CD14-positive monocyte (primary cell): Measurements from ENCODE around the gene PTCH2. TPM values are rescaled to one million over a fixed set of nuclear protein-coding genes. Genes with fewer than 3 reads are reported as not detected.

ENCODE experiments used
- DNase-seq, 3 donors: peaks; one replicate each; pipeline ENCODE4 v3.0.0-alpha.2; 2011 to 2022
- H2AFZ ChIP-seq: 2 replicates; pipeline ENCODE4 v1.6.0; 2012; ENCODE audit warnings: mild to moderate bottlenecking, low read depth, low read length, inconsistent platforms; ENCODE audit not compliant: insufficient read depth, poor library complexity, severe bottlenecking
- H3K27ac ChIP-seq, 2 donors: 1 replicate in 1 of 2; 2 replicates in 1 of 2; pipeline ENCODE4 v1.5.1; 2012 to 2013; ENCODE audit warnings: low read length in 2 of 2, control low read depth in 1 of 2, inconsistent platforms in 1 of 2, low read depth in 1 of 2, mild to moderate bottlenecking in 1 of 2
- H3K27me3 ChIP-seq, 2 donors: one replicate each; pipeline versions ENCODE4 v1.6.0 to v1.6.1; 2011 to 2013; ENCODE audit warnings: low read length in 2 of 2; ENCODE audit not compliant: control insufficient read depth in 2 of 2, insufficient read depth in 2 of 2
- H3K36me3 ChIP-seq, 2 donors: replicated peaks in 1 of 2; 1 replicate in 1 of 2; 2 replicates in 1 of 2; pipeline versions ENCODE4 v1.5.1 to v1.6.1; 2012 to 2013; ENCODE audit warnings: low read length in 2 of 2, control low read depth in 1 of 2, inconsistent platforms in 1 of 2, mild to moderate bottlenecking in 1 of 2; ENCODE audit not compliant: insufficient read depth in 2 of 2, control insufficient read depth in 1 of 2
- H3K4me1 ChIP-seq, 2 donors: 1 replicate in 1 of 2; 2 replicates in 1 of 2; pipeline versions ENCODE4 v1.5.1 to v1.6.1; 2012 to 2013; ENCODE audit warnings: low read length in 2 of 2, control low read depth in 1 of 2, inconsistent platforms in 1 of 2, mild to moderate bottlenecking in 1 of 2, moderate library complexity in 1 of 2; ENCODE audit not compliant: insufficient read depth in 2 of 2, control insufficient read depth in 1 of 2
- H3K4me2 ChIP-seq: replicated peaks from 2 replicates; pipeline ENCODE3; 2012; ENCODE audit warnings: low read length, moderate library complexity, mild to moderate bottlenecking; ENCODE audit not compliant: poor library complexity, severe bottlenecking; ENCODE audit errors: extremely low read depth
- H3K4me3 ChIP-seq, 3 experiments: fragments of 200-600 bp in 1 of 3; sonication (generic) in 1 of 3; replicated peaks in 1 of 3; 1 replicate in 2 of 3; 2 replicates in 1 of 3; pipeline ENCODE4 v1.5.1; 2011 to 2013; ENCODE audit warnings: low read length in 3 of 3, mild to moderate bottlenecking in 3 of 3, control low read depth in 2 of 3, low read depth in 2 of 3, inconsistent platforms in 1 of 3, moderate library complexity in 1 of 3
- H3K79me2 ChIP-seq: 2 replicates; pipeline ENCODE4 v1.6.0; 2012; ENCODE audit warnings: mild to moderate bottlenecking, control low read depth, inconsistent platforms, low read length, moderate library complexity; ENCODE audit not compliant: insufficient read depth
- H3K9ac ChIP-seq: 2 replicates; pipeline ENCODE4 v1.6.0; 2017; ENCODE audit warnings: low read length, mild to moderate bottlenecking; ENCODE audit not compliant: insufficient read depth, poor library complexity, severe bottlenecking
- H3K9me3 ChIP-seq, 2 donors: replicated peaks in 1 of 2; 1 replicate in 1 of 2; 2 replicates in 1 of 2; pipeline versions ENCODE4 v1.5.1 to v1.6.1; 2012 to 2013; ENCODE audit warnings: low read length in 2 of 2, control low read depth in 1 of 2; ENCODE audit not compliant: control insufficient read depth in 1 of 2, insufficient read depth in 1 of 2
- H4K20me1 ChIP-seq: 2 replicates; pipeline ENCODE4 v1.6.0; 2012; ENCODE audit warnings: mild to moderate bottlenecking, low read length, control low read depth, moderate library complexity; ENCODE audit not compliant: insufficient read depth
- H3K27ac Mint-ChIP-seq, 7 donors: one replicate each; pipeline ENCODE4 v1.8.0; 2020; ENCODE audit warnings: mild to moderate bottlenecking in 7 of 7, mixed read lengths in 7 of 7, moderate library complexity in 6 of 7, inconsistent platforms in 2 of 7
- H3K27me3 Mint-ChIP-seq, 3 donors: one replicate each; pipeline ENCODE4 v1.8.0; 2021 to 2022; ENCODE audit warnings: low read depth in 3 of 3, mild to moderate bottlenecking in 3 of 3, mixed read lengths in 3 of 3, moderate library complexity in 3 of 3, inconsistent platforms in 1 of 3
- H3K36me3 Mint-ChIP-seq, 2 donors: one replicate each; pipeline ENCODE4 v1.8.0; 2020; ENCODE audit warnings: mixed read lengths in 2 of 2, inconsistent platforms in 1 of 2, mild to moderate bottlenecking in 1 of 2
- H3K4me1 Mint-ChIP-seq: one replicate; pipeline ENCODE4 v1.8.0; 2020; ENCODE audit warnings: mild to moderate bottlenecking, mixed read lengths
- H3K4me3 Mint-ChIP-seq, 2 donors: one replicate each; pipeline ENCODE4 v1.8.0; 2020; ENCODE audit warnings: mild to moderate bottlenecking in 2 of 2, mixed read lengths in 2 of 2, moderate library complexity in 1 of 2
- H3K9me3 Mint-ChIP-seq, 7 donors: one replicate each; pipeline ENCODE4 v1.8.0; 2020 to 2022; ENCODE audit warnings: mixed read lengths in 7 of 7, mild to moderate bottlenecking in 6 of 7, moderate library complexity in 6 of 7, inconsistent platforms in 2 of 7
- CTCF ChIP-seq: fragments of 200-600 bp; IDR thresholded peaks from one replicate; pipeline ENCODE4 v1.8.0; 2022; ENCODE audit warnings: antibody characterized with exemption, mild to moderate bottlenecking
- WGBS: methylation state at CpG from one replicate; pipeline ENCODE4 v1.1.5; 2013; ENCODE audit warnings: missing lambda C conversion rate; ENCODE audit not compliant: insufficient coverage; 5-methylcytosine and 5-hydroxymethylcytosine counted together
- intact Hi-C, 2 donors: fragments of 100-400 bp; cut with micrococcal nuclease; formaldehyde crosslinking; loops; one replicate each; pipeline versions ENCODE4 v1.15.0 to v1.15.1; 2023
- polyA plus RNA-seq, 3 donors: library from polyadenylated mRNA; depleted of rRNA in 1 of 3; unstranded in 2 of 3; stranded (reverse) in 1 of 3; fragments of 300-500 nt in 2 of 3; fragments of >200 nt in 1 of 3; fragmentation: Illumina TruSeq in 2 of 3; gene quantifications; 1 replicate in 2 of 3; 2 replicates in 1 of 3; pipeline ENCODE4 v1.2.3, GENCODE V29; 2012 to 2021

PTCH2 gene
- polyA plus RNA-seq, 3 donors, result 0.18 to 0.71 (median 0.22) TPM

GRCh38 chr1:44822981-44823451 is 20.0 kb downstream of the PTCH2 start:
- no peak for TF ChIP-seq CTCF
- peak overlapping the region in 1 of 7 donors; percentile 13 for H3K27ac Mint-ChIP-seq

GRCh38 chr1:44822131-44822701 is 20.8 kb downstream of the PTCH2 start:
- H3K36me3 Mint-ChIP-seq, result no peaks in the 10 kb centered on the region
- Histone ChIP-seq H3K27me3 (no peaks in the 10 kb centered on the region), H3K9me3 (no peaks in the 10 kb centered on the region), H3K27ac (no peak overlapping the region), H3K9ac (no peak overlapping the region), H2AFZ (no peak overlapping the region), H3K4me3 (no peak overlapping the region), H4K20me1 (no peaks in the 10 kb centered on the region), H3K4me2 (no peak overlapping the region), H3K4me1 (peaks cover 43 to 48% of the 10 kb centered on the region in 2 donors), H3K79me2 (no peaks in the 10 kb centered on the region), H3K36me3 (no peaks in the 10 kb centered on the region)
- intact Hi-C loops, result loop anchor here in 1 of 2 donors (5.0 kb wide), 1 partner anchor 90 kb away; the partner anchor contains the start of gene RNU5D-1
- no peak for TF ChIP-seq CTCF
- peaks cover 0 to 3% (median 0%) of the 10 kb centered on the region in 7 donors for H3K9me3 Mint-ChIP-seq
- peak in 1 of 3 donors; percentile 12 for DNase-seq
- H3K27me3 Mint-ChIP-seq, result peaks cover 0 to 1% (median 0%) of the 10 kb centered on the region in 3 donors
- H3K4me1 Mint-ChIP-seq, result peaks cover 48% of the 10 kb centered on the region
- H3K27ac Mint-ChIP-seq, result no peak overlapping the region
- WGBS, result 94% methylated on average over 3 of the region's 6 CpGs
- no peak overlapping the region for H3K4me3 Mint-ChIP-seq

More at GRCh38 chr1:44822981-44823451, 20.0 kb downstream of the PTCH2 start:
- peaks cover 0 to 3% (median 0%) of the 10 kb centered on the region in 7 donors for H3K9me3 Mint-ChIP-seq
- H3K4me3 Mint-ChIP-seq, result no peak overlapping the region
- H3K9ac ChIP-seq, result no peak overlapping the region
- H3K27me3 ChIP-seq, result no peaks in the 10 kb centered on the region
- WGBS, result over 99% methylated on average over 8 of the region's 15 CpGs
- peak in 1 of 3 donors; percentile 7 for DNase-seq
- intact Hi-C loops, result loop anchor here in 1 of 2 donors (5.0 kb wide), 1 partner anchor 91 kb away; the partner anchor contains the start of gene RNU5D-1
- peaks cover 41 to 47% of the 10 kb centered on the region in 2 donors for H3K4me1 ChIP-seq
- H3K27ac ChIP-seq, result no peak overlapping the region
- peaks cover 41% of the 10 kb centered on the region for H3K4me1 Mint-ChIP-seq
- H3K4me3 ChIP-seq, result no peak overlapping the region
- H3K36me3 ChIP-seq, result no peaks in the 10 kb centered on the region
- H3K4me2 ChIP-seq, result no peak overlapping the region
- H3K27me3 Mint-ChIP-seq, result peaks cover 0 to 2% (median 0%) of the 10 kb centered on the region in 3 donors
- no peaks in the 10 kb centered on the region for H4K20me1 ChIP-seq
- no peak overlapping the region for H2AFZ ChIP-seq
- no peaks in the 10 kb centered on the region for H3K79me2 ChIP-seq
- H3K36me3 Mint-ChIP-seq, result no peaks in the 10 kb centered on the region
- H3K9me3 ChIP-seq, result no peaks in the 10 kb centered on the region
